Left lung (tissue), 10 donors: ENCODE data around the gene IQGAP3. TPM values are rescaled to one million over a fixed set of nuclear protein-coding genes. Genes with fewer than 3 reads are reported as not detected.
"Not testable (repeated sequence)": the region's sequence is repeated elsewhere in the genome, so short reads cannot be mapped to it uniquely, and the experiment has no call there.

Source experiments
- ATAC-seq: fragments of 200-7000 bp; cut with Tn5 transposase; one replicate; pipeline ENCODE4 v1.9.1; 2020; ENCODE audit warnings: moderate library complexity
- DNase-seq, 4 donors: peaks; one replicate each; pipeline ENCODE4 v3.0.0-alpha.2; 2013 to 2020
- H3K27ac ChIP-seq, 2 donors: fragments of 200-600 bp; sonication (generic) in 1 of 2; one replicate each; pipeline versions ENCODE4 v1.5.0 to v1.8.0; 2020 to 2021
- H3K27me3 ChIP-seq, 2 donors: fragments of 200-600 bp; sonication (generic) in 1 of 2; one replicate each; pipeline versions ENCODE4 v1.5.0 to v1.8.0; 2020 to 2021
- H3K36me3 ChIP-seq, 2 donors: fragments of 200-600 bp; sonication (generic) in 1 of 2; one replicate each; pipeline versions ENCODE4 v1.5.0 to v1.8.0; 2020 to 2021
- H3K4me1 ChIP-seq, 2 donors: fragments of 200-600 bp; one replicate each; pipeline ENCODE4 v1.8.0; 2021
- H3K4me3 ChIP-seq, 2 donors: fragments of 200-600 bp; sonication (generic) in 1 of 2; one replicate each; pipeline versions ENCODE4 v1.5.0 to v1.8.0; 2020 to 2021; ENCODE audit warnings: mild to moderate bottlenecking in 1 of 2
- H3K9me3 ChIP-seq, 2 donors: fragments of 200-600 bp; sonication (generic) in 1 of 2; one replicate each; pipeline versions ENCODE4 v1.5.0 to v1.8.0; 2020 to 2021
- CTCF ChIP-seq, 2 donors: fragments of 200-600 bp; sonication (generic) in 1 of 2; IDR thresholded peaks; one replicate each; pipeline versions ENCODE4 v1.5.0 to v1.8.0; 2021; ENCODE audit warnings: antibody characterized with exemption in 2 of 2
- intact Hi-C, 2 donors: fragments of 100-400 bp; cut with DNase I; formaldehyde crosslinking; loops; one replicate each; pipeline versions ENCODE4 v1.11.2 to v1.14.2; 2022
- polyA plus RNA-seq, 6 donors: library from polyadenylated mRNA; unstranded; fragments of 120-200 nt; gene quantifications; one replicate each; pipeline ENCODE4 v1.2.1, GENCODE V29; 2013; ENCODE audit not compliant: insufficient read length in 6 of 6
- total RNA-seq, 2 donors: library from RNA; stranded (reverse); fragmentation: NEBNext Ultra II Directional; extraction: Animal tissue kit (Norgen Biotek cat#: 25700); gene quantifications; one replicate each; pipeline ENCODE4 v1.2.1, GENCODE V29; 2021
- donor health status: DM: no; HTN: yes; CAD: no.
- donor health status: DM: no; HTN: no; CAD: no.

IQGAP3 gene
- total and polyA plus RNA-seq, 8 donors, result 2.8 to 26.7 (median 13.1) TPM

- DNase-seq (peak; percentile 65 to 95 (median 75)), ATAC-seq (peak; percentile 98)
- no peak for TF ChIP-seq CTCF (IDR thresholded peaks at IDR 0.05)
- intact Hi-C loops, result no loop called here
- Histone ChIP-seq H3K4me3 (peak within 1 kb of the TSS; percentile 81 to 89), H3K36me3 (peaks cover 0 to 34% of the 10 kb centered on the region in 2 donors), H3K27ac (peak within 1 kb of the TSS; percentile 78 to 82), H3K9me3 (no peaks in the 10 kb centered on the region), H3K27me3 (no peaks in the 10 kb centered on the region), H3K4me1 (peaks cover 5 to 19% of the 10 kb centered on the region in 2 donors)
These were observed 19.2 kb upstream of the IQGAP3 start, which contains the start of gene NAXE for GRCh38 chr1:156591432-156592157. NAXE (plus strand) TSS chr1:156591776; CDS start chr1:156591805, 29 bp downstream.

DNA sequence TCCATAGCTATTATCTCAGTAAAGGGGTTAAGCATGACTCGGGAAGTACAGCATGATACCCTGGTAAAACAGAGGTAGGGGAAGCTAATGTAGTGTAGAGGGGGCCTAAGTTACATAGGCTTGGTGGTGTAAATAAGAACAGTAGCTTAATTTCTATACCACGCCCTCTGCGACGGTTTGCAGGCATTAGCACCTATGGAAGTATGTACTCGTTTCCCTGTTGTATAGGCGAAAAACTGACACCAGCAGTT, 18.7 kb upstream of the IQGAP3 start:
- H3K4me3 ChIP-seq, result peak overlapping the region; percentile 81 to 89
- H3K9me3 ChIP-seq, result no peaks in the 10 kb centered on the region
- intact Hi-C loops, result no loop called here
- peaks cover 5 to 19% of the 10 kb centered on the region in 2 donors for H3K4me1 ChIP-seq
- no peaks in the 10 kb centered on the region for H3K27me3 ChIP-seq
- peak overlapping the region; percentile 78 to 82 for H3K27ac ChIP-seq
- ATAC-seq (no peak), DNase-seq (no peak)
- H3K36me3 ChIP-seq, result peaks cover 0 to 29% of the 10 kb centered on the region in 2 donors
- TF ChIP-seq CTCF (IDR thresholded peaks at IDR 0.05), result no peak

DNA sequence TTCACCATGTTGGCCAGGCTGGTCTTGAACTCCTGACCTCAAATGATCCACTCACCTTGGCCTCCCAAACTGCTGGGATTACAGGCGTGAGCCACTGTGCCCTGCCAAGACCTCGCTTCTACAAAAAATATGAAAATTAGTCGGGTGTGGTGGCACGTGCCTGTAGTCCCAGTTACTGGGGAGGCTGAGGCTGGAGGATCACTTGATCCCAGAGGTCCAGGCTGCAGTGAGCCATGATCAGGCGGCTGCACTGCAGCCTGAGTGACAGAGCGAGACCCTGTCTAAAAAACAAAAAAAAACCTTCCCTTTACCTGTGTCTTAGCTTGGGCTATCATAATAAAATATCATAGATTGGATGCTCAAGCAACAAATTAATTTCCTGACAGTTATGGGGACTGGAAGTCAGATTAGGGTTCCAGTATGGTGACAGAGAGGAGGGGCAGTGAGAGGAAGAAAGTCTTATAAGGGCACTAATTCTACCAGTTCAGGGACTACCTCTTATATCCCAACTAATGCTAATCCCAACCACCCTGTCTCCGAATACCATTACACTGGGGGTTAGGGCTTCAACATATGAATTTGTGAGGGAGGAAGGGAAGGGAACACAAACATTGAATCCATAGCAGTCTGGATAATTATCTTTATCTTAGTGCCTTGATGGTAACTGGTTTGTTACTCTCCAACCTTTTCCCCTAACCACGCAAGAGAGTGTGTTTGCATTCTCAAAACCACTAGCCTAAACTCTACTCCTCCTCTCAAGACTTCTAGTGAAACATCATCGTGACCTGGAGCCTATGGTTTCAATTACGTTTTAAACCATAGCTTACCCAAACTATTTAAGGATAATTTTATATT, 18.2 kb upstream of the IQGAP3 start:
- no peaks in the 10 kb centered on the region for H3K9me3 ChIP-seq
- peaks cover 5 to 19% of the 10 kb centered on the region in 2 donors for H3K4me1 ChIP-seq
- no peak for ATAC-seq
- H3K27ac ChIP-seq, result peak overlapping the region; percentile 78 to 82
- no peak for DNase-seq
- no peak for TF ChIP-seq CTCF (IDR thresholded peaks at IDR 0.05)
- intact Hi-C loops, result no loop called here
- peaks cover 0 to 23% of the 10 kb centered on the region in 2 donors for H3K36me3 ChIP-seq
- H3K4me3 ChIP-seq, result peak overlapping the region in 1 of 2 donors; percentile 81
- no peaks in the 10 kb centered on the region for H3K27me3 ChIP-seq

- ATAC-seq (no peak), DNase-seq (no peak)
- H3K4me1 ChIP-seq, result peaks cover 5 to 19% of the 10 kb centered on the region in 2 donors
- no peak overlapping the region for H3K27ac ChIP-seq
- intact Hi-C loops, result no loop called here
- H3K4me3 ChIP-seq, result no peak overlapping the region
- H3K36me3 ChIP-seq, result peaks cover 0 to 13% of the 10 kb centered on the region in 2 donors
- TF ChIP-seq CTCF (IDR thresholded peaks at IDR 0.05), result no peak
- no peaks in the 10 kb centered on the region for H3K27me3 ChIP-seq
- no peaks in the 10 kb centered on the region for H3K9me3 ChIP-seq
These were observed 17.2 kb upstream of the IQGAP3 start for GRCh38 chr1:156589546-156589945.

DNA sequence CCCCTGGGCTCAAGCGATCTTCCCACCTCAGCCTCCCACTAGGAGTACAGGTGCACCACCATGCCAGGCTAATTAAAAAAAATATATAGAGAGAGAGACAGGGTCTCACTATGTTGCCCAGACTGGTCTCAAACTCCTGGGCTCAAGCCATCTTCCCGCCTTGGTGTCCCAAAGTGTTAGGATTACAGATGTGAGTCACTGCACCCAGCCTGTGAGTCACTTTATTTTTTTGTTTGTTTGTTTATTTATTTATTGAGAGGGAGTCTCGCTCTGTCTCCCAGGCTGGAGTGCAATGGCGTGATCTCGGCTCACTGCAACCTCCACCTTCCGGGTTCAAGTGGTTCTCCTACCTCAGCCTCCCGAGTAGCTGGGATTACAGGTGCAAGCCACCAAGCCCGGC, 15.6 kb upstream of the IQGAP3 start:
- ATAC-seq, H3K27ac ChIP-seq, DNase-seq, H3K4me3 ChIP-seq, H3K36me3 ChIP-seq, intact Hi-C loops, H3K27me3 ChIP-seq, H3K9me3 ChIP-seq: not testable (repeated sequence)
- peaks cover 5 to 25% of the 10 kb centered on the region in 2 donors for H3K4me1 ChIP-seq
